ENCODE results near the gene TRPM3. TPM values are rescaled to one million over a fixed set of nuclear protein-coding genes. Genes with fewer than 3 reads are reported as not detected.

The TRPM3 gene
- total and polyA plus RNA-seq, 2 of the 8 experiments (the other 6 are each of a cell fraction or from before 2014, with no cell fraction given) = 2.4 to 10.9 TPM

DNA sequence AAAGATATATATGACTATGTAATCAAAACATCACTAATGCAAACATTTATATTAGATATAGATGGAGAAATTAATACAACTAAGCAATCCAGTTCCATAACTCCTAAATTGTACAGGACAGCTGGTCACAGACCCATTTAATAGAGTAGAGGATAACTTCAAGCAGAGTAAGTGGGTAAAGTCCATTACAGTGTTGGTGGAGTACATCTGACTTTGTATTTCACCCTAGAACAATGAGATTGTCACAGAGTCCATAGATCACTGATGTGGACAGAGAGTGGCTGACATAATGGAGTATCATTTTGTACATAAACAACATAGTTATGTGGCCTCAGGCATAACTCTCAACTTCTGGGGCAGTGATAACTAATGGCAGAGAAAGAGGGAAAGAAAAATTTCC, 439.1 kb downstream of the TRPM3 start:
- H3K23me2 ChIP-seq (ENCODE audit: low read depth, low read length) = no peaks in the 10 kb centered on the region
- no peak overlapping the region for H3K23ac ChIP-seq (ENCODE audit: insufficient read length)
- TF ChIP-seq PHF8 (conservative IDR thresholded peaks at IDR 0.05; ENCODE audit: low read depth, low read length) = no peak
- no peak for TF ChIP-seq CHD2 (IDR thresholded peaks at IDR 0.05; ENCODE audit: low read length)
- TF ChIP-seq POLR2A (IDR thresholded peaks at IDR 0.05; ENCODE audit: control extremely low read depth in 1 of 2, low read depth in 2 of 2, low read length in 2 of 2) = no peak
- TF ChIP-seq TAF7 (optimal IDR thresholded peaks at IDR 0.05; ENCODE audit: borderline replicate concordance, low read depth, low read length) = no peak
- no peak for TF ChIP-seq SIRT6 (IDR thresholded peaks at IDR 0.05; ENCODE audit: low read length)
- TF ChIP-seq RBBP5 (IDR thresholded peaks at IDR 0.05; ENCODE audit: borderline replicate concordance, low read depth, low read length) = no peak
- TF ChIP-seq RXRA (IDR thresholded peaks at IDR 0.05; ENCODE audit: insufficient read depth, low read depth, low read length) = no peak
- H3K27me3 ChIP-seq (replicated peaks in 1 of 4; ENCODE audit: control insufficient read depth in 3 of 4, extremely low read depth in 1 of 4, insufficient read depth in 3 of 4, low read length in 3 of 4) = no peaks in the 10 kb centered on the region
- no peak overlapping the region for H3K4ac ChIP-seq (replicated peaks; ENCODE audit: insufficient read length, low read depth, low read length)
- H3K4me2 ChIP-seq (ENCODE audit: insufficient read depth in 1 of 2, low read depth in 2 of 2, low read length in 2 of 2) = no peak overlapping the region
- no peak overlapping the region for H2BK15ac ChIP-seq (ENCODE audit: low read length)
- no peak overlapping the region for H2BK20ac ChIP-seq (ENCODE audit: low read length)
- H2AK5ac ChIP-seq (ENCODE audit: low read depth, low read length) = no peak overlapping the region
- no peak overlapping the region for H4K91ac ChIP-seq (replicated peaks; ENCODE audit: insufficient read length, low read length)
- H2BK5ac ChIP-seq (ENCODE audit: low read depth, low read length) = no peak overlapping the region
- H4K8ac ChIP-seq (ENCODE audit: extremely low read depth, insufficient read depth, low read length) = no peak overlapping the region
- no peaks in the 10 kb centered on the region for H3K4me1 ChIP-seq (replicated peaks in 1 of 4; ENCODE audit: control insufficient read depth in 3 of 4, insufficient read depth in 4 of 4, low read length in 3 of 4)
- H3K36me3 ChIP-seq (ENCODE audit: control insufficient read depth in 2 of 4, insufficient read depth in 4 of 4, low read length in 3 of 4) = no peaks in the 10 kb centered on the region
- H3K4me3 ChIP-seq (ENCODE audit: extremely low read depth in 1 of 4, insufficient read depth in 2 of 4, low read depth in 3 of 4, low read length in 4 of 4) = no peak overlapping the region
- H4K5ac ChIP-seq (ENCODE audit: insufficient read length, low read depth, low read length) = no peak overlapping the region
- H2BK120ac ChIP-seq (replicated peaks; ENCODE audit: low read depth, low read length) = no peak overlapping the region
- ChIA-PET CTCF (ENCODE audit: partially characterized antibody) (no interaction called here), POLR2A (ENCODE audit: partially characterized antibody) (interaction anchor here (0.7 kb wide), 1 partner anchor 8 kb away, joined by 3 read pairs; no protein-coding TSS in a partner anchor)
- H2AFZ ChIP-seq (ENCODE audit: low read length) = no peak overlapping the region
- H3K56ac ChIP-seq (replicated peaks; ENCODE audit: insufficient read length, low read depth, low read length) = no peak overlapping the region
- H3K18ac ChIP-seq (ENCODE audit: extremely low read depth, low read length) = no peak overlapping the region
- no peak overlapping the region for H3K14ac ChIP-seq (ENCODE audit: insufficient read length)
- H3K9ac ChIP-seq (replicated peaks in 1 of 4; ENCODE audit: extremely low read depth in 1 of 4, low read depth in 3 of 4, low read length in 3 of 4) = no peak overlapping the region
- no peak overlapping the region for H3K27ac ChIP-seq (ENCODE audit: low read depth, low read length)
- no peaks in the 10 kb centered on the region for H3K79me1 ChIP-seq (ENCODE audit: low read depth, low read length)
- no peaks in the 10 kb centered on the region for H3K79me2 ChIP-seq (ENCODE audit: control insufficient read depth in 1 of 2, insufficient read depth in 2 of 2, low read length in 2 of 2)
- H4K20me1 ChIP-seq (replicated peaks in 1 of 2; ENCODE audit: control insufficient read depth in 1 of 2, insufficient read depth in 2 of 2, low read length in 2 of 2) = no peaks in the 10 kb centered on the region
- H2BK12ac ChIP-seq (ENCODE audit: low read depth, low read length) = no peak overlapping the region
- FAIRE-seq = no peak
- no peak for DNase-seq (ENCODE audit: low read depth in 1 of 2, low spot score in 2 of 2)
- H3K9me3 ChIP-seq (ENCODE audit: insufficient read depth in 2 of 2, low read depth in 1 of 2, low read length in 1 of 2) = no peaks in the 10 kb centered on the region

Measured in H1 (cell line).